Stimulated activated CD8-positive, alpha-beta memory T cell treated with anti-CD3 and anti-CD28 coated beads, Interleukin-4, amount 100 ng/mL, for 1 hour (primary cell): ENCODE data around the gene ZFY.

Experiments used
- DNase-seq, 2 donors: peaks; one replicate each; pipeline ENCODE4 v3.0.0-alpha.2; 2020; ENCODE audit warnings: low read depth in 2 of 2, low spot score in 1 of 2

The ZFY gene

DNA sequence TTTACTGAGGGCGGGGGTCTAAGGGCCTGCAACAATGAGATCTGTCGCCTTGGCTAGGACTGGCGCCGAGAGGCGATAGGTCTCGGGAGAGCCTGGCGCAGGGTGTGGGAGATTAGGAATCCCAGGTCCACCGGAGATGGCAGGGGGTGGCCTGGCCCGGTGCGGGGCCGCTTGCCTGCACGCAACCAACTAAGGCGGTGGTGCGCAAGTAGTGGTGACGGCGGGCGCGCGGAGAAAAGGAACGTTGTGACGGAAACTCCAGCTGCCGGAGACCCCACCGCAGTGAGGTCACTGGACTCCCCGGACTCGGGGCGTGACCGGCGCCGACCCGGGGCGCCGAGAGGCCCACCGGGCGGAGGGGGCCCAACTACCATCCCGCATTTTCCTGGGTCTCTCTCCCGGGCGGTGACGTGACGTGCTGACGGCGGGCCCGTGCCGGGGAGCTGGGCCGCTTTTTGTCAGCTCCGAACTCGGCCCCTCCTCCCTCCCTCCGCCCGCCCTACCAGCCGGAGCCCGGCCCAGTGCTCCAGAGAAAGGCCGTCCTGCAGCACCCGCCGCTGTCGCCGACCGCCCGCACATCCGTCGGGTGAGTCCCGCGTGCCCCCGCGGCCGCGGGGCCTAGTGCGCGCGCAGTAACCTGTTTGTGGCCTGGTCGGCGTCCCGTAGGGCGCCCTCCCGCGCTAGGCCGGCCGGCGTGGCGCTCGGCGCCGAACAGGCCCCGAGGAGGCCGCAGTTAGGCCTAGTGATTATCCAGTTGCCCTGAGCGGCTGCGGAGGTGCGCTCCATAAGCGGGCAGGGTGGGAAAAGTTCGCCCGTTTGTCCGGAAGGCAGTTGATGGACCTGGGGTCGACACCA is at the start of gene ZFY:
Gene ZFY, plus strand, starts transcription at position 521 of the 855 bp plus-strand sequence. CDS start 18,556 bp downstream, outside the sequence.
- peak in 1 of 2 donors; percentile 31 for DNase-seq

DNA sequence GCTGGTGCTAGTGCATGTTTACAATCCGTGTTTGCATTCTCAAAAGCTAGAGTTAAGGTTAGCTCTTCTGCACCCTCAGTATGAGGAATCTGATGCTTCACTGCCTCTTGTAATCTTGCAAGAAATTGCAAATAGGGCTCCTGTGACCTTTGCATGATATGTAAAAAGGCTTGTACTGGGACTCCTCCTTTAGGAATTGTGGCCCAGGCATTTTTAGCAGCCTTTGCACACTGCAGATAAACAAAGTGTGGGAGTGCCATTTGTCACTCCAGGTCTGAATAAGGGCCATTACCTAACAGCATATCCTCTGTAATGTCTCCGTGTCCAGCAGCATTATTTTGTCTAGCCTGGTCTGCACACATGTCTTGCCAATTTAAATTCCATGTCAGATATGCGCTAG is 49.3 kb upstream of the ZFY start:
- DNase-seq: no peak

DNA sequence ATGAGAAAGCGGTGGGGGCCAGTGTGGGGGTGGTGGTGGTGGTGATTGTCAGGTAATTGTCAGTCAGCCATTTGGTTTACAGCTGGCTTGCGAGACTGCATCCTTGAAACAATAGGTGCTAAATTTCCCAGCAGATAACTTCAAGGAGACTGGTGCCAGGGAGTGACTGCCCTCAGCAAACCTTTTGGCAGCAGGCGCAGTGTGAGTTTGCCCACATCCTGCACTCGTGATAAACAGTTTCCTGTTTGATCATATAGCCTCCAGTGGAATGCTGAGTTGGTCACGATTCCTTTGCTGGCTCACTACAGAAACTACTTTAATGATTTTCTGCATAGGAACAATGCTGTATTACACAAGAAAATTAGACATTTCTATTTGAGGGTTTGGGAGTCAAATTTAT is 47.8 kb upstream of the ZFY start:
- DNase-seq: no peak

DNA sequence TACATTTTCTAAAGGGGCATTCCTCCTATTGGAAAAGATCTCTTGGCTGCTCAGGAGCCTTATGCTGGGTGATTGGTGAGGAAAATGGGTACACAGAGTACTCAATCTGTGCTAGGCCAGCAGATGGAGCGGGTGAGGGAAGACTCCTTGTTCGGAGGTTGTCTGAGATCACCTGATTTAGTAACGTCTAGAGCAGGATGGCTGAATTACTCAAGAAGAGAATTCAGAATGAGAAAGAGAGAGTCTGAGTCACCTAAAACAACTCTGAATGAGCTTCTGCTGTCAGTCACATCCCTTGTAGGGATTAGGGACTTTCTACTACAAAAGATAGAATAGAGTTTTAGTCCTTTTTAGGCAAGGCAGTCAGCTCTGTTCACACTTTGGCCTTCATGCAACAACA is 47.2 kb upstream of the ZFY start:
- DNase-seq: no peak

DNA sequence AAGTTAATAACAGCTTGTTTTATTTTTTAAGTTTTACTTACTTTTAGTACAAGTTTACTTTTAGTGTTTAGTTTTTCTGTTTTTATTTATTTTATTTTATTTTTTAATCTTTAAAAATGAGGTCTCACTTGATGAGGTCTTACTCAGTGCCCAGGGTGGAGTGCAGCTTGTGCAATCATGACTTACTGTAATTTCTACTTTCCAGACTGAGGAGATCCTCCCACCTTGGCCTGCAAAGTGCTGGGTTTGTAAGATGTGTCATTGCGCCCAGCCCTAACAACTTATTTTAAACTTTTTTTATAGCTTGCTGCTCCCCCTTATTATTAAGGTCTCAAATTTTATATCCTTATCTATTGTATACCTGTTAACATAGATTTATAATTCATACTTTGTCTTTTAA is 41.7 kb upstream of the ZFY start:
- no peak for DNase-seq

DNA sequence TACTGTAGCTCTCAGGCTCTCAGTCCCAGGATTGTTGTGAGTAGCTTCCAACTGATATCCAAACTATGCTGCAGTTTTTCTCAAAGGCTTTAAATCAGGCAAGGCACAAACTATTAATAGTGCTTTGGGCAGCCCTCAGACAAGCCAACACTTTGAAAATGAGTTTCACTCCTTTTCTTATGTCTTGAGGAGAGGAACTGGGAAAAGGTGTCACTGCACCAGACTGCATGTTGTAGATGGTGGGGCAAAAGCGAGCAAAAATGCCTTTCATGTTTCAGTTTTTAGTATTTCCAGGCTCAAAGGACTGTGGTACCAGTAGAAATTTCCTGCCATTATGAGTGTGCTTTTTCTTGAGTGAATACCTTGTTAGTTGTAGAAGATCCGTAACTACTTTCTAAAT is 39.1 kb upstream of the ZFY start:
- DNase-seq: no peak

DNA sequence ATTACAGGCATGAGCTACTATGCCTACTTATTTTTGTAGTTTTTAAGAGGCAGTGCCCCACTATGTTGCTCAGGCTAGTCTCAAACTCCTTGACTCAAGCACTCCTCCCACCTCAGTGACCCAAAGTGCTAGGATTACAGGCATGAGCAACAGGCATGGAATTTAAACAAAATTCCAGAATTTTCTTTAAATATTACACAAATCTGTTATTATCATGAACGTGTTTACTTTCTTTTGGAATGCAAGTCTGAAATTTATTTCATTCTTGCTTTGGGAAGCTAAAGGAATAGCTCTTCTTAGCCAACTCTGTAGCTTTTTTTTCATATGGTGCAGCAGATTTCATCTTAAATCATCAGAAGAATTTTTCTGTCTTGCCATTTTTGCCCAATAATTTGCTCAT is 27.8 kb upstream of the ZFY start:
- DNase-seq: no peak

DNA sequence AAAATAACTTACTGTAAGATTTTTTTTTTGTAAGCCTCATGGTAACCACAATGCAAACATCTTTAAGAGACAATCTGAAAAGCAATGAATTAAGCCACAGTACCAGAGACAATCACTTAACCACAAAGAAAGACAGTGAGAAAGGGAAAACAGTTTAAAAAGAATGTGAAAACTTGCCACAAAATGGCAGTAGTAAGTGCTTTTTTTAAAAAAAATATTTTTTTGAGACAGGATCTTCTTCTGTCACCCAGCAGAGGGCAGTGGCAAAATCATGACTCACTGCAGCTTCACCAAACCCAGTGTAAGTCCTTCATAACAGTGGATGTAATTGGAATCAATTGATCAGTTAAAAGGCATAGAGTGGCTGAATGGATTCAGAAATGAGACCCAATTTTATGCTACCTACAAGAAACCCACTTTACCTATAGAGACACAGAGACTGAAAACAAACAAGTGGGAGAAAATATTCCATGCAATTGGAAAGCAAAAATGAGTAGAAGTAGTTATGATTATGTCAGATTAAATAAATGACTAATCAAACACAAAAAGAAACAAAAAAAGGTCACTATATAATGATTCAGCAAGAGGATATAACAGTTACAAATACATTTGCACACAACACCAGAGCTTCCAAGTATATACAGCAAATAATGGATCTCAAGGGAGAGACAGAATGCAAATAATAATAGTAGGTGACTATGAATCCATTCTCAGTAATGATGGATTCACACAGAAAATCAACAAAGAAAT is 21.9 kb upstream of the ZFY start:
- peak in 1 of 2 donors; percentile 3 for DNase-seq

DNA sequence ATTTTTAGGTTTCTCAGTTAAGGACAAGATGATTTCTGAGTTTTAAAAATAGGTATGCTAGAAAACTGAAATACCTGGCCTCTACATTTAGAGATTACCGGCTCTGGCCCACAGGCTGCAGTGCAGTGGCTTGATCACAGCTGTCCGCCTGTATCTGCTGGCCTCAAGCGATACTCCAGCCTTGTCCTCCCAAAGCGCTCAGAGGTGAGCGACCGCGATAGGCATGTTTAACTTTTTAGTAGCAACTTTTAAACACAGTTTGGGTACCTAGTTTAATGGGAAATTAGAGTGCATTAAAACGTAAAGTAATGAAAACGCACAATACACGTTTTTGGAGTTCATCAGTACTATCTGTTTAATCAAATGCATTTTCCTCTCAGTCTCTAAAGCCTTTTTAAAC is 1.1 kb upstream of the ZFY start:
- no peak for DNase-seq

DNA sequence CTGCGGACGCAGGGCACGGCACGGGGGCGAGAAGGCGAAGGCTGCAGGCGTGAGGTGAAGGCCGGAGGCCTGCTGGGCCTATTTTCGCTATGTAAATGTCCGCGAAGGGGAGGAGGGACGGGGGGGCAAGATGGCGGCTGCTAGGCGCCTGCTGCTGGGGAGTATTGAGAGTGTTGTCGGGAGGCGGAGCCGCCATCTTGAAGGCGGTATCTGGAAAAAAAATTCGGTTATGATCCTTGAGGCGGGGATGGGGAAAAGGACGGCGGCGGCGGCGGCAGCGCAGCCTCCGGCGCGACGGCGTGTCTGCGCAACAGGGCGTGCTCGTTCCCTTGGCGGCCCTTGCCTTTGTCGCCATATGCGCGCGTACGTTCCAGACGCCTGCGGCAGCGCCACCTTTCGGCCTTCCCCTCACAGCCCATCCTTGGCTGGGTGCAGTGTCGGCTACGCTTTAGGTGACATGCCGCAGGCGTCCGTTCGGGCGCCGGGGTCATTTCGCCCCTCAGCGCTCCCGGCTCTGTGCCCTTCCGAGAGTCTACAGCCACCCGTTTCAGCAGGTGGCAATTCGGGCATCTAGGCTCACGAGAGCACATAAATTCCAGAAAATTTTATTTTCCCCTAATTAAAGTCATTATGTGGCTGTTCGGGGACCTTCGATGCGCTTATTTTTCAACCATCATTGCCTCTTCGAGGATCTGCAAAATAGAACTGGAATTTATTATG is 695 bp downstream of the ZFY start:
- DNase-seq: peak in 1 of 2 donors; percentile 68

DNA sequence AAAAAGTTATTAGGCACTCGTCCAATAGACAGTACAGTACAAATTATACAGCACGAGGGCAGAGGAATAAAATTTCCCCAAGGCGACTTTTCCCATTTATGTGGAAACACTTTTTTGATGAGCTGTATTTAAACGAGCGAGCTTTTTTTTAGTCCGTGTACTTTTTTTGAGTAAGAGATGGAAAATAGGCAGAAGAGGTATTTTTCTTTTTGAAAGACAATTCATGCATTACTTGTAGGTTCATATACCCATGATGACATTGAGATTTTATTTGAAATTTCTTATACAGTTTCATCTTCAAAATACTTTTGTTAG is 1.2 kb downstream of the ZFY start:
- DNase-seq: no peak

DNA sequence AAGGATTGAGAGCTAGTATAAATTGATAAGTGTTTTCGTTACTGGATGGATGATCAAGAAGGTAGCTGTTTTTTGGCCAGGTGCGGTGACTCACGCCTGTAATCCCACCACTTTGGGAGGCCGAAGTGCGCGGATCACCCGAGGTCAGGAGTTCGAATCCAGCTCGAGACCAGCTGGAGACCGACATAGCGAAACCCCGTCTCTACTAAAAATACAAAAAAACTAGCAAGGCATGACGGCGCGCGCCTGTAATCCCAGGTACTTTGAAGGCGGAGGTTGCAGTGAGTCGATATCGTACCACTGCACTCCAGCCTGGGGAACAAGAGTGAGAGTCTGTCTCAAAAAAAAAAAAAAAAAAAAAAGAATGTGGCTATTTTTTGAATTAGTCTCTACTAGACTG is 2.0 kb downstream of the ZFY start:
- DNase-seq: no peak

DNA sequence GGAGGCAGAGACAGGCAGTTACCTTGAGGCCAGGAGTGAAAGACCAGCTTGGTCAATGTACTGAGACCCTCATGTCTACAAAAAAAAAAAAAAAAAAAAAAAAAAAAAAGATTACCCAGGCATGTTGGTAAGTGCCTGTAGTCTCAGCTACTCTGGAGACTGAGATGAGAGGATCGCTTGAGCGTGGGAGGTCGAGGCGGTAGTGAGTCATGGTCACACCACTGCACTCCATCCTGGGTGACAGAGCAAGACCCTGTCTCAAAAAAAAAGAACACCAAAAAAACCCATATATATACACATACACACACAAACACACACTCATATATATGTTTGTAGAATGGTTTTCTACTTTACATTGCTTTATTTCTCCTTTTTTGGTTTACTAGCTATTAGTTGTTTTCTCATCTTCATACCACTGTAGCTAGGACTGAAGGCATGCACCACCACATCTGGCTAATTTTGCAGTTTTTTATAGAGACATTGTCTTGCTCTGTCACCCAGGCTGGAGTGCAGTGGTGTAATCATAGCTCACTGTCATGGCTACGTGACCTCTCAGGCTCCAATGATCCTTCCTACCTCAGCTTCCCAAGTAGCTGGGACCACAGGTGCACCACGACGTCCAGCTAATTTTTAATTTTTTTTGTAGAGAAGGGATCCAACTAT is 14.5 kb downstream of the ZFY start:
- DNase-seq: no peak

DNA sequence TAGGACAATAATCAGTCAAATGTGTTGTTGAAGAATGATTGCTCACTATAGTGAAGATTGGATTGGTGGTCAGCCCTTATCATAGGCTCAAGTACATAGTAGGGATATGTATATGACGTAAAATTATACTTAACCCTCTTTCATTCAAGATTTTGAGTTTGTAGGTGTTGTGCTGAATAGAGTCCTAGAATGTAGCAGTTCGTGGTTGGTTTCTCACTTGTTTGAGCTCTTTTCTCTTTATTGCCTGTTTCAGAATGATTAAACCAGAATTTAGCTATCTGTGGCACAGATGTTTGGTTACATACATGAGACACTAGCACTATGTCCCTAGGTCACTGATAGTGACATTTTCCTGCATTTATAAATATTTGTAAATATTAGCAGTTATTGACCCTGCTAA is 15.5 kb downstream of the ZFY start:
- DNase-seq: no peak

DNA sequence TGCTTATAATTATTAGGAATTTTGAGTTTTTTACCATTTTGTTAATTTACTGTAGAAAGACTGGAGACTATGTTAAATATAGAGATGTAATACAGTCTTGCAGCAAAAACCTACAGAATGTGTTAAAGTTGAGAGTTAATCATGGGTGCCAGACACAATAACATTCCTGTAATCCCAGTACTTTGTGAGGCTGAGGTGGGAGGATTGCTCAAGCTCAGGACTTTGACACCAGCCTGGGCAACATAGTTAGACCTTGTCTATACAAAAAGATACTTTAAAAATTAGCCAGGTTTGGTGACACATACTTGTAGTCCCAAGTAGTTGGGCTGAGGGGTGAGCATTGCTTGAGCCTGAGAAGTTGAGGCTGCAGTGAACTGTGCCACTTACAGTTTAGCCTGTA is 17.7 kb downstream of the ZFY start:
- no peak for DNase-seq

DNA sequence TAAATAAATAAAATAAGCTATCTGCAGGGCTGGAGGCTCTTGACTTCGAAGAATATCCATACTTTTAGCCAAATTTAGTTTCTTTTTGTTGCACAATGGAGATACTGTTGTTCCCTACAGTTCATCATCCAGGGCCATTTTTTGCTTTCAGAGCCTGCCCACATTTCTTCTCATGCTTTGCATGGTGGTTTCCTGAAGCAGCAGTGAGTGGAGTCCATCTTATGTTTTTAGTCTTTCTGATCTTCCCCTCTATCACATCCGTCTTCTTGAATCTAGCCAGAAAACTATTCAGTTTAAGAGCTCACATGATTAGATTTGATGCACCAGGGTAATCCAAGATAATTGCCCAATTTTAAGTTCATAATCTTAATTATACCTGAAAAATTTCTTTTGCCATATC is 19.6 kb downstream of the ZFY start:
- DNase-seq: no peak

DNA sequence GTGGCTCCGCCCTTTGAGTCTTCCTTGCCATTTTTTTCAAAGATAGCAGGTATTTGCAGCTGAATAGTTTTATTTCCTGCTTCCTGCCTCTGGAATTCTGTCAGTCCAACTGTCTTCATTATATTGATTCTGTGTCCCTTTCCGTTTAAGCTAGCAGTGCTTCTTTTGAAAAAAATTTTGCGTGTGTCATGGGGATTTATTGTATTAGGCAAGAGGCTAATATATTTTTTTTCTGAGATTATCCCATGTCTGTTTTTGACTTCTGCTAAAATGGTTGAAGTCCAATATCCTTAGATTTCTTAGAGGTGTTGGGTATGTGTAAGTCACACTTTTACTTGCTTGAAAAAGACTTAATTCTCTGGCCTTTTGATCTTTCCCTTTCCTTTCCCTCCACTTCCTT is 20.4 kb downstream of the ZFY start:
- no peak for DNase-seq

DNA sequence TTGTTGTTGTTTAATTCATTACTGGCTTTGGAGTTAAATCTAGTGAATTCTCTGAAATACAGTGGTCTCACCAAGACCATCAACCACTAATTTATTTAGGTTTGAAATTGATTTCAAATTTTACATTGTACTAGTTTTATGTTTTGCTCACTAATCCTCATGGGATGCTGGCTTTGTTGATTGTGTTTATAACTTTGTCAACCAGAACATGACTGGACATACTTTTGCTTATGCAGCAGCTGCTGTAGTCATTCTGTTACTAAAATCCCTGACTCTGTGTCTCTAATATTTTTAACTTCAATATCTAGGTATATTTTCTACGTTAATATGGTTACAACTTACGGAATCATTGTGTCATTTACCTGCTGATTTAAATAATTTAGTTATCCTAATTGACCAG is 26.9 kb downstream of the ZFY start:
- DNase-seq: no peak

DNA sequence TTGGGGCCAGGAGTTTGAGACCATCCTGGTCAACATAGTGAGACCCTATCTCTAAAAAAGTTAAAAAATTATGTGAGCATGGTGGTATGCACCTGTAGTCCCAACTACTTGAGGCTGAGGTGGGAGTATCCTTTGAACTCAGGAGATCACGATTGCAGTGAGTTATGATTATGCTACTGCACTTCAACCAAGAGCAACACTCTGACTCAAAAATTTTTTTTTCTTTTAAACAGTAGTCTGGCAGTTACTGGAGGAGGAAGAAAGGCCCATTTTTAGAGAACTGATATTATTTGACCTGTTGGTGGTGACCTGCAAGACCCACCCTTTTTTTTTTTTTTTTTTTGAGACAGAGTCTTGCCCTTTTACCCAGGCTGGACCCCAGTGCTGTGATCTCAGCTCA is 29.6 kb downstream of the ZFY start:
- DNase-seq: no peak

DNA sequence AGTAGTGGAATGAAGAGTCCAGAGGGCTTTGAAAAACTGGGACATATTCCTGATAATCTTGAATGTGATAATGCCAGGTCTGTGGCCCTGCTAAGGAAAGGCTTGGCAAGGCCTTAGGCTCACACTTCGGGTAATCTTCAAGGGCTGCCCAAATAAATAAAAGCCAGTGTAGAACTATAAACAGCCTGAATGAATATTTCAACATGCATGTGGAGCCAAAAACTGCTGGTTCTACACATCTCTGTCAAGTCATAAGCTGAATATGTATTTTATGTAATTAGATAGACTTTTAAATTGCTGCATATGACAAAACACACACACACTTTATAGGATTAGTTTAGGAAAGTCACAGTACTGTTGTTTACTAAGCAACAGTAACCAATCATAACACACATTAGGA is 30.4 kb downstream of the ZFY start:
- no peak for DNase-seq

DNA sequence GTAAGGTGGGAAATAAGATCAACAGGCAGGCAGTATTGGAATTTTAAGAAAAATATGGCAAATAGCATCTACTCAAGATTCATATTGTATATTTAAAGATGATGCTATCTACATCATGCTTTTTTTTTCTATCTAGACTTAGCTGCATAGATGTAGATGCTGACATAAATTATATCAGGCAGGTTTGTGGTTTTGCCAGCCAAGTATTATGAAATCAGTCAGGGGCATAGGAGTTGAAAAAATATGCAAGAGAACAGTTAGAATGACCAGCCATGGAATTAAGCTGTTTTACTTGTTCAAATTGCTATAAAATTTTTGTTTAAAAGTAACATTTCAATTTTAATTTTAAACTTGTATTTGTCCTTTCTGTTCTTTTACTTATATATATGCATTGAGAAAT is 34.4 kb downstream of the ZFY start:
- DNase-seq: no peak

DNA sequence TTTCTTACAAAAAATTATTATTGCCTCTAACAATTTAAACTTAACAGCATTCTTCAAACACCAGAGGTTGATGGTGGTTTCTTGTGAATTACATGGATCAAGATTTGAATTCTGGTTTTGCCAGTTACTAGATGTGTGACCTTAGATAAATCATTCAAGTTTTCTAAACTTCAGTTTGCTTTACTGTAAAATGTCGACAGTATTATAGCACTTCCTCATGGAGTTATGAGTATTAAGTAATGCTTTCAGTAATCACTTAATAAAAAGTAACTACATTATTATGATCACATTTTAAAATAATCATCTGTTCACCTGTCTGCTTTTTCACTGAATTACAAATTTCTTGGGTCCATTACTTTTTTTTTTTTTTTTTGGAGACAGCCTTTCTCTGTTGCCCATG is 37.5 kb downstream of the ZFY start:
- no peak for DNase-seq
